GM18868 (cell line): Measurements from ENCODE around the gene ROBO1.

Experiments
- ATAC-seq: cut with Tn5 transposase; IDR thresholded peaks from one replicate; pipeline ENCODE4 v1.9.1; 2021; ENCODE audit warnings: mild to moderate bottlenecking, moderate library complexity; ENCODE audit not compliant: unreplicated experiment

The ROBO1 gene

DNA sequence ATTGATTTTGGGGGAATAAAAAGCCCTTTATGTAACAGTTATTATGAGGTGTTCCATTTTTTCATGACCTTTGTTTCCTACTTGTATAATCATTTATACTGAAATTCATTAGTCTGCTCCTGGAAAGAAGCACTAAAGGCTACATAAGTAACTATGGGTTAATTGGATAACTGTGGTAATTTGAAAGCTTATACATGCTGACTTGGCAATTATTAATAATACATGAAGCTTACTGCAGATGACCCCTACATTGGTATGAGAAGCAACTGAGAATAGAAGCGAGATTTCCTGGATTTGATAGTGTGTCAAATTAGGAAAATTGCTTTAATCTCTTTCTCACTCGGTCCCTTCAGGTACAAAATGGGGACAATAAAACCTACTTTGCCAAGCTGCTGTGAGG is 658.0 kb downstream of the ROBO1 start:
- ATAC-seq, result no peak

GRCh38 chr3:79103307-79103706 is 664.5 kb downstream of the ROBO1 start:
- no peak for ATAC-seq

GRCh38 chr3:79097964-79098660 is 669.7 kb downstream of the ROBO1 start:
- ATAC-seq, result no peak

DNA sequence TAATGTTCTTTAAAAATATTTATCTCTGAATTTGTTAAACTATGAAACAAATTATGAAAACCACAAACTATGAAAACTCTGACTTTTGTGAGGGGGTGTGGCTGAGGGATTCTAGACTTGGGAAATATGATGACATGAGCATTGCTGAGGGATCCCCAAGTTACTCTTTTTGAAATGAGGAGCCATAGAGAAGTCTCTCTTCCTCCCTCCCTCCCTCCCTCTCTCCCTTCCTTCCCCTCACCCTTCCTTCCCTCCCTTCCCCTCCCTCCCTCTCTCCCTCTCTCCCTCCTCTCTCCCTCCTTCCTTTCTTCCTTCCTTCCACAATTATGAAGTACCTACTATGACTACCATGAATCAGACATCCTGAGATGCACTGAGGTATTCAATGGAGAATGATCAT is 673.1 kb downstream of the ROBO1 start:
- ATAC-seq, result no peak

- ATAC-seq, result peak; percentile 97
Observed at GRCh38 chr3:79086514-79086913, 681.3 kb downstream of the ROBO1 start.

- no peak for ATAC-seq
Observed at GRCh38 chr3:79085171-79085570, 682.6 kb downstream of the ROBO1 start.

GRCh38 chr3:79081335-79081734 is 686.5 kb downstream of the ROBO1 start:
- ATAC-seq, result peak; percentile 44

- ATAC-seq, result no peak
Observed at GRCh38 chr3:79074558-79074957, 693.2 kb downstream of the ROBO1 start.

- no peak for ATAC-seq
Observed at GRCh38 chr3:79067734-79068133, 700.1 kb downstream of the ROBO1 start.

DNA sequence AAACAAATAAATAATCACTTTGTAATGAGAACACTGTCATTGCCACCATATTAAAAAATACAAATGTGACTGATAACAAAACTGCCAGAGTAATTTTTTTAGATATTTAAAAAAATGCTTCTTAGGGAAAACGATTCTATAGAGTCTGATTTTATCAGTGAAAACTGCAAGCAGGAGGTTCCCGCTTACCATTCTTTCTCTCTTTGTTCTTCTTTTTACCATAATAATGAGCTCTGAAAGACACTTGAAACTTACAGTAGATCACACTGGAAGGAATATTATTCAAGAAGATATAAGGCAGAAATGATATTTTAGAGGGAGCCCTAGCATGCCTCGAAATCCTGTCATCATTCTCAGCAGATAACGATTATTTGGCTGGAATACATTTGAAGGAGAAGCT is 701.3 kb downstream of the ROBO1 start:
- ATAC-seq, result no peak

DNA sequence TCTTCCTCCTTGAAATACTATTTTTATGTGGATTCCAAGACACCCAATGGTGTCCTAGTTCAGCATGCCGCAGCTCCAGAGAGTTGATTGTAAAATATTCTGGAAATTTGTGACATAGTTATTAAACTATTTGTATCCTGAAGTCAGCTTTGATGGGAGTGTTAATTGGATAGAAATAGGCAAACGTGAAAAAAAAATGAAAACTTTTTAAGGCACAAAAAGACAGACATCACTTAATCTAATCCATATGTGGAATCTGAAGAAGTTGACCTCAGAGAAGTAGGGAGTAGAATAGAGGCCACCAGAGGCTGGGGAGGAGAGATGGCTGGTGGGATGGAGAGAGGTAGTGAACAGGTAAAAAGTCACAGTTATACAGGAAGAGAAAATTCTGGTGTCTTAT is 704.2 kb downstream of the ROBO1 start:
- ATAC-seq, result no peak

GRCh38 chr3:79057756-79058155 is 710.0 kb downstream of the ROBO1 start:
- ATAC-seq, result no peak

DNA sequence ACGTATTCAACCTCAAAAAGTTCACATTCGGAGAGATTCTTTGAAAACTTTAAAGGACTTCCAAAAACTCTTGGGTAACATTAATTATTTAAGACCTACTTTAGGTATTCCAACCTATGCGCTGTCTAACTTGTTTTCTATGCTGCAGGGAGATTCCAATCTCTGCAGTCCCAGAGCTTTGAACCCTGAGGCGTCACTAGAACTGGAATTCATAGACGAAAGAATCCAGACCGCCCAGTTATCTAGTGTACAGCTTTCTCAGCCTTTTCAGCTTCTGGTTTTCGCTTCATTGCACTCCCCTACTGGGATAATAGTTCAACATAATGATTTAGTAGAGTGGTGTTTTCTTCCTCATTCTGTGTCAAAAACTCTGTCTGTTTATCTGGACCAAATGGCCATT is 711.3 kb downstream of the ROBO1 start:
- no peak for ATAC-seq

- ATAC-seq, result no peak
Observed at GRCh38 chr3:79052054-79052681, 715.6 kb downstream of the ROBO1 start.

DNA sequence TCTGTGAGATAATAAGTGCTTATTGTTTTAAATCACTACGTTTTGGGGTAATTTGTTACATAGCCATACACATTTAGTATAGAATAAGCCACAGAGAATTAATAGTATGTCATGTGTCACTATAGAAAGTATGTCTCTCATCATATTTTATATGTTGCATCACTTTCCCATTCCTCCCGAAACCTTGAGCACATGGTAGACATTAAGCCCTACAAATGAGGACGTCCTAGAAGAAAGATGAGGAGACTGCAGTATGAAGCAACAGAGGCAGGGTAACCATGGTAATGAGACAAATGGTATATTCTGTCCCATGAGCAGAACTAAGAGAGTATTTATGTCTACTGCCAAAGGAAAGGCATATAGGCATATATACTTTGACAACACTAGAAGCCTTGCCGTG is 720.2 kb downstream of the ROBO1 start:
- no peak for ATAC-seq

- no peak for ATAC-seq
Observed at GRCh38 chr3:79041621-79042020, 726.2 kb downstream of the ROBO1 start.

DNA sequence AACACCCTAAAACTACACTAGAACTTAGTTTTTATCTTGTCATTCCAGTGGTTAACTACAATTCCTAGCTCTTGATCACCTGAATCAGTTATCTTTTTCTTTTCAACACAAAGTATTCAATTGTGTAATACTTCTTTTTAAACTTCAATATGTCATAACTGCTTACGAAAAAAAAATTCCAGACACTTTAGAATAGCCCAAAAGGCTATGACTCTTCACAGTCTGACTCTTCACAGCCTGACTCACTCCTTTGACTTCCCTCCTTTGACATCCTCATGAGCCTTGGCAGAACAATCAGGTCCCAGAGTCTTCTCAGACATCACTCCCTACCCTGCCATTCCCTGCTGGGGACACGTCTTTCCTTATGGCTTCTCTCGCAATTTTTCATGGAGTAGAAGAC is 727.1 kb downstream of the ROBO1 start:
- ATAC-seq, result no peak

DNA sequence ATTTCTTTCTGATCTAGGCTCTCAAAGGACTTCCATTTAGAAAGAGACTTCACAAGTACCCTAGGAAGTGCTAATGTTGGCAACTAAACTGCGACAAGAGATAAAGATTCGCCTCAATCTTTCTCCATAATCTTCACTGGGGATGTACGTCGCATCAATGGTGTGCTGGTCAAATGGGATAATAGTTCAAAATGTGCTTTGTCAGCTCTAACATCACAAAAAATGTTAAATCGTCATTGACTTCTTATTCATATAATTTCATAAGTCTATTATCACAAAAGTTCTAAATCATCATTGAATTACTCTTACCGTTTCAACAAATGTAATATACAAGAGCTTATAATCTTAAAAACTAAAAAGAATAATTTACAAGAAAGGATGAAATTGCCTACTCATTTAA is 727.7 kb downstream of the ROBO1 start:
- no peak for ATAC-seq

GRCh38 chr3:79039192-79039591 is 728.6 kb downstream of the ROBO1 start:
- no peak for ATAC-seq

- no peak for ATAC-seq
Observed at GRCh38 chr3:79038636-79039035, 729.2 kb downstream of the ROBO1 start.

- peak; percentile 45 for ATAC-seq
Observed at GRCh38 chr3:79038057-79038456, 729.7 kb downstream of the ROBO1 start.

DNA sequence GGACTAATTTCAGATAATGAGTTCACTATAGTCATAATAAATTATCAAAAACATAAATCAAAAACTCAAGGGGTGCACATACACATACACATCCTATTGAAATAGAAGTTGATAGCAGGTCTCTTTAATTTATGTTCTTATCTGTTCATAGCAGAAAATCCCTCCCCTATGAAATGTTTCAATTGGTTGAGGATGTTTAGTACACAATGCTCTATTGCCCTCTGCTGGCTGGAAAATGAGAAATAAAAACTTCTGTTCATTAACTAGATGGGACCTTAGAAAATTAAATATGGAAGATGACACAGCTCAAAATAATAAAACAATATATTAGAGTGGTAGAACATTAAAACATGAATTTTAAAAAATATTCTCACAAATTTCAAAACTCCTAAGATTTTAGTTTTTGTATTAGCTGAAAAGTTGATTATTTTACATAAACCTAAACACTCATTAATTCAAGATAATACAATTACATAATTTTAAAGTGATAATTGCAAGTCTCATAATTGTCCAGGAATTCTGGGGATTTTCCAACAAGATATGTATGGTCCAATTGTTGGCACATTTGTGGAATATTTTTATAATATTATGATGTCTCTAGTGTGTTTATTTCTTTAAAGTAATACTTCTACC is 735.0 kb downstream of the ROBO1 start:
- ATAC-seq, result peak; percentile 91
